Measurements from ENCODE around the gene GTF2H4.
"Not testable (repeated sequence)": the region's sequence is repeated elsewhere in the genome, so short reads cannot be mapped to it uniquely, and the experiment has no call there.

GTF2H4 gene

GRCh38 chr6:30926644-30927043 is 18.6 kb downstream of the GTF2H4 start:
- Histone ChIP-seq H3K9me3 (ENCODE audit: insufficient read depth, low read length) (no peaks in the 10 kb centered on the region; the same call in 1 of the 2 replicates), H3K9ac (ENCODE audit: low read length) (no peak overlapping the region), H3K4me2 (ENCODE audit: low read depth, low read length, poor library complexity, severe bottlenecking) (no peak overlapping the region), H3K27me3 (ENCODE audit: low read length) (no peaks in the 10 kb centered on the region), H4K20me1 (ENCODE audit: low read depth, low read length) (no peaks in the 10 kb centered on the region), H3K36me3 (ENCODE audit: low read length) (peaks cover 14% of the 10 kb centered on the region; the same call in 1 of the 2 replicates), H3K4me3 (ENCODE audit: insufficient read depth, low read length, poor library complexity, severe bottlenecking) (no peak overlapping the region), H2AFZ (ENCODE audit: low read depth, low read length, severe bottlenecking) (no peak overlapping the region), H3K79me2 (ENCODE audit: insufficient read depth, low read length) (no peaks in the 10 kb centered on the region), H3K9me2 (replicated peaks; ENCODE audit: insufficient read depth, low read length) (no peaks in the 10 kb centered on the region), H3F3A (ENCODE audit: insufficient read depth) (no peaks in the 10 kb centered on the region), H3K27ac (ENCODE audit: low read depth, low read length) (no peak overlapping the region)
- TF ChIP-seq, protein P1, sequence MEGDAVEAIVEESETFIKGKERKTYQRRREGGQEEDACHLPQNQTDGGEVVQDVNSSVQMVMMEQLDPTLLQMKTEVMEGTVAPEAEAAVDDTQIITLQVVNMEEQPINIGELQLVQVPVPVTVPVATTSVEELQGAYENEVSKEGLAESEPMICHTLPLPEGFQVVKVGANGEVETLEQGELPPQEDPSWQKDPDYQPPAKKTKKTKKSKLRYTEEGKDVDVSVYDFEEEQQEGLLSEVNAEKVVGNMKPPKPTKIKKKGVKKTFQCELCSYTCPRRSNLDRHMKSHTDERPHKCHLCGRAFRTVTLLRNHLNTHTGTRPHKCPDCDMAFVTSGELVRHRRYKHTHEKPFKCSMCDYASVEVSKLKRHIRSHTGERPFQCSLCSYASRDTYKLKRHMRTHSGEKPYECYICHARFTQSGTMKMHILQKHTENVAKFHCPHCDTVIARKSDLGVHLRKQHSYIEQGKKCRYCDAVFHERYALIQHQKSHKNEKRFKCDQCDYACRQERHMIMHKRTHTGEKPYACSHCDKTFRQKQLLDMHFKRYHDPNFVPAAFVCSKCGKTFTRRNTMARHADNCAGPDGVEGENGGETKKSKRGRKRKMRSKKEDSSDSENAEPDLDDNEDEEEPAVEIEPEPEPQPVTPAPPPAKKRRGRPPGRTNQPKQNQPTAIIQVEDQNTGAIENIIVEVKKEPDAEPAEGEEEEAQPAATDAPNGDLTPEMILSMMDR (IDR thresholded peaks at IDR 0.05; ENCODE audit: insufficient read depth, low read length, poor library complexity, severe bottlenecking), result no peak
- no peak for TF ChIP-seq EZH2phosphoT487 (conservative IDR thresholded peaks at IDR 0.05; ENCODE audit: low read length)

- H3K4me2 ChIP-seq (ENCODE audit: low read depth, low read length, poor library complexity, severe bottlenecking); H3K27ac ChIP-seq (ENCODE audit: low read depth, low read length); H3K9me3 ChIP-seq (ENCODE audit: insufficient read depth, low read length); H3K27me3 ChIP-seq (ENCODE audit: low read length); H3K79me2 ChIP-seq (ENCODE audit: insufficient read depth, low read length); H3F3A ChIP-seq (ENCODE audit: insufficient read depth); H2AFZ ChIP-seq (ENCODE audit: low read depth, low read length, severe bottlenecking); H3K9ac ChIP-seq (ENCODE audit: low read length); H3K9me2 ChIP-seq (replicated peaks; ENCODE audit: insufficient read depth, low read length); H4K20me1 ChIP-seq (ENCODE audit: low read depth, low read length); H3K4me3 ChIP-seq (ENCODE audit: insufficient read depth, low read length, poor library complexity, severe bottlenecking): not testable (repeated sequence)
- peaks cover 14% of the 10 kb centered on the region; the same call in 1 of the 2 replicates for H3K36me3 ChIP-seq (ENCODE audit: low read length)
Measured at GRCh38 chr6:30927080-30927479, 19.1 kb downstream of the GTF2H4 start.

- Histone ChIP-seq H3K4me3 (ENCODE audit: insufficient read depth, low read length, poor library complexity, severe bottlenecking) (no peak overlapping the region), H3K79me2 (ENCODE audit: insufficient read depth, low read length) (no peaks in the 10 kb centered on the region), H3K36me3 (ENCODE audit: low read length) (peaks cover 14% of the 10 kb centered on the region; the same call in 1 of the 2 replicates), H4K20me1 (ENCODE audit: low read depth, low read length) (no peaks in the 10 kb centered on the region), H2AFZ (ENCODE audit: low read depth, low read length, severe bottlenecking) (no peak overlapping the region), H3K4me2 (ENCODE audit: low read depth, low read length, poor library complexity, severe bottlenecking) (no peak overlapping the region), H3K9ac (ENCODE audit: low read length) (no peak overlapping the region), H3F3A (ENCODE audit: insufficient read depth) (no peaks in the 10 kb centered on the region), H3K9me3 (ENCODE audit: insufficient read depth, low read length) (no peaks in the 10 kb centered on the region; the same call in 1 of the 2 replicates), H3K27ac (ENCODE audit: low read depth, low read length) (no peak overlapping the region), H3K9me2 (replicated peaks; ENCODE audit: insufficient read depth, low read length) (no peaks in the 10 kb centered on the region), H3K27me3 (ENCODE audit: low read length) (no peaks in the 10 kb centered on the region)
- no peak for TF ChIP-seq EZH2phosphoT487 (conservative IDR thresholded peaks at IDR 0.05; ENCODE audit: low read length)
- TF ChIP-seq, protein P1 (IDR thresholded peaks at IDR 0.05; ENCODE audit: insufficient read depth, low read length, poor library complexity, severe bottlenecking), result no peak
Measured at GRCh38 chr6:30928677-30929076, 20.7 kb downstream of the GTF2H4 start.

DNA sequence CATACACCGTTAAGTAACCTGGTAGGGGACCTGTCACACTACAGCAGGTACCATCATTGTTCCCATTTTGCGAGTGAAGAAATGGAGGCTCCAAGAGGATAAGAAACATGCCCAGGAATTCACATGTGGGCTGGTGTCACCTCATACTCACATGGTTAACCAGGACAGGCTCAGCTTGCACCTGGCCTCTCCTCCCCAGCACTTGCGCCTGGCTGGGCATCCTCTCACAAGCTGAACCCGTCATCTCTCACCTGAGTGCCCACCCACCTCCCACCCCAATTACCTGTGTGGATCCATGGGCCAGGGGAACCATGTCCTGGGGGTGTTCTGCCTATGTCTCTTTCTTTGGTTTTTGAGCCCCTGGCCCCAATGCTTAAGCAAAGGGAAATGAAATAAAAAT is 22.5 kb downstream of the GTF2H4 start:
- H3K27me3 ChIP-seq (ENCODE audit: low read length), result no peaks in the 10 kb centered on the region
- no peaks in the 10 kb centered on the region for H3K9me2 ChIP-seq (replicated peaks; ENCODE audit: insufficient read depth, low read length)
- peaks cover 12% of the 10 kb centered on the region; the same call in 1 of the 2 replicates for H3K36me3 ChIP-seq (ENCODE audit: low read length)
- no peak overlapping the region for H3K4me3 ChIP-seq (ENCODE audit: insufficient read depth, low read length, poor library complexity, severe bottlenecking)
- H2AFZ ChIP-seq (ENCODE audit: low read depth, low read length, severe bottlenecking), result no peak overlapping the region
- no peak overlapping the region for H3K4me2 ChIP-seq (ENCODE audit: low read depth, low read length, poor library complexity, severe bottlenecking)
- H3K9me3 ChIP-seq (ENCODE audit: insufficient read depth, low read length), result no peaks in the 10 kb centered on the region; the same call in 1 of the 2 replicates
- no peaks in the 10 kb centered on the region for H3K79me2 ChIP-seq (ENCODE audit: insufficient read depth, low read length)
- TF ChIP-seq, protein P1 (IDR thresholded peaks at IDR 0.05; ENCODE audit: insufficient read depth, low read length, poor library complexity, severe bottlenecking), result no peak
- TF ChIP-seq EZH2phosphoT487 (conservative IDR thresholded peaks at IDR 0.05; ENCODE audit: low read length), result no peak
- H3K27ac ChIP-seq (ENCODE audit: low read depth, low read length), result no peak overlapping the region
- H3F3A ChIP-seq (ENCODE audit: insufficient read depth), result no peaks in the 10 kb centered on the region
- H4K20me1 ChIP-seq (ENCODE audit: low read depth, low read length), result no peaks in the 10 kb centered on the region
- no peak overlapping the region for H3K9ac ChIP-seq (ENCODE audit: low read length)

All from SU-DHL-6 (cell line).